ENCODE data around the gene UBQLN4.

GRCh38 chr1:156099282-156099681, 45.7 kb upstream of the UBQLN4 start:
- TF ChIP-seq, protein P1, sequence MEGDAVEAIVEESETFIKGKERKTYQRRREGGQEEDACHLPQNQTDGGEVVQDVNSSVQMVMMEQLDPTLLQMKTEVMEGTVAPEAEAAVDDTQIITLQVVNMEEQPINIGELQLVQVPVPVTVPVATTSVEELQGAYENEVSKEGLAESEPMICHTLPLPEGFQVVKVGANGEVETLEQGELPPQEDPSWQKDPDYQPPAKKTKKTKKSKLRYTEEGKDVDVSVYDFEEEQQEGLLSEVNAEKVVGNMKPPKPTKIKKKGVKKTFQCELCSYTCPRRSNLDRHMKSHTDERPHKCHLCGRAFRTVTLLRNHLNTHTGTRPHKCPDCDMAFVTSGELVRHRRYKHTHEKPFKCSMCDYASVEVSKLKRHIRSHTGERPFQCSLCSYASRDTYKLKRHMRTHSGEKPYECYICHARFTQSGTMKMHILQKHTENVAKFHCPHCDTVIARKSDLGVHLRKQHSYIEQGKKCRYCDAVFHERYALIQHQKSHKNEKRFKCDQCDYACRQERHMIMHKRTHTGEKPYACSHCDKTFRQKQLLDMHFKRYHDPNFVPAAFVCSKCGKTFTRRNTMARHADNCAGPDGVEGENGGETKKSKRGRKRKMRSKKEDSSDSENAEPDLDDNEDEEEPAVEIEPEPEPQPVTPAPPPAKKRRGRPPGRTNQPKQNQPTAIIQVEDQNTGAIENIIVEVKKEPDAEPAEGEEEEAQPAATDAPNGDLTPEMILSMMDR (conservative IDR thresholded peaks at IDR 0.05): no peak
- TF ChIP-seq EZH2 (IDR thresholded peaks at IDR 0.05; ENCODE audit: low read depth): no peak
